Measurements from ENCODE around the gene RPF1. TPM values are rescaled to one million over a fixed set of nuclear protein-coding genes. Genes with fewer than 3 reads are reported as not detected.
"Not testable (repeated sequence)": the region's sequence is repeated elsewhere in the genome, so short reads cannot be mapped to it uniquely, and the experiment has no call there.

Gene RPF1
- total and polyA plus RNA-seq, 7 experiments from 2014 or later = 35.5 to 62.7 (median 44.3) TPM

GRCh38 chr1:84506002-84506728, 27.1 kb downstream of the RPF1 start, which contains the start of the genes GNG5 and SPATA1:
Gene GNG5, minus strand, starts transcription at chr1:84506581. Its CDS starts 490 bp downstream, at chr1:84506091.
Gene SPATA1, plus strand, starts transcription at chr1:84506386. Its CDS starts 9,974 bp downstream, at chr1:84516360.
- H3K9me3 ChIP-seq (ENCODE audit: control insufficient read depth in 2 of 3, low read length in 3 of 3) = no peaks in the 10 kb centered on the region
- peak within 1 kb of the TSS; percentile 76 for H3K27ac ChIP-seq (ENCODE audit: low read depth, low read length)
- peak within 1 kb of the TSS; percentile 94 to 100 (median 98) for H3K4me3 Mint-ChIP-seq
- ChIA-PET CTCF (interaction anchor here (0.6 to 1.1 kb wide), 8 partner anchors 26 to 1393 kb away, joined by 3 to 4 read pairs (median 4); partner anchors contain the start of genes CTBS and PRKACB), POLR2A (interaction anchor here (0.7 to 5.6 kb wide), 13 partner anchors 9 to 439 kb away, joined by 3 to 60 read pairs (median 4); partner anchors contain the start of genes CTBS, PRKACB and RPF1)
- H3K4me1 Mint-ChIP-seq = peaks cover 18 to 54% (median 50%) of the 10 kb centered on the region in 7 donors
- H3K27me3 Mint-ChIP-seq = peaks cover 0 to 2% (median 0%) of the 10 kb centered on the region in 5 donors
- DNase-seq (peak; percentile 94 to 98 (median 96)), ATAC-seq (peak; percentile 95)
- no peaks in the 10 kb centered on the region for H3K36me3 ChIP-seq (ENCODE audit: control insufficient read depth in 2 of 3, insufficient read depth in 3 of 3, low read length in 3 of 3)
- intact Hi-C loops (cut with micrococcal nuclease) = loop anchor here (1.0 to 10.0 kb wide), 22 partner anchors 15 to 771 kb away; partner anchors contain the start of genes BCL10 (in 2 of the 2), CTBS (in 2 of the 2), PRKACB (in 2 of the 2) and RPF1 (in 2 of the 2)
- no peaks in the 10 kb centered on the region for H3K27me3 ChIP-seq (ENCODE audit: control insufficient read depth in 2 of 2, insufficient read depth in 2 of 2, low read length in 2 of 2)
- peaks cover 3 to 26% (median 9%) of the 10 kb centered on the region in 5 donors for H3K36me3 Mint-ChIP-seq
- H3K4me3 ChIP-seq (ENCODE audit: low read length) = peak within 1 kb of the TSS; percentile 94
- H3K9me3 Mint-ChIP-seq = peaks cover 0 to 18% (median 0%) of the 10 kb centered on the region in 11 donors
- H3K4me1 ChIP-seq (ENCODE audit: control insufficient read depth in 2 of 2, insufficient read depth in 2 of 2, low read length in 2 of 2) = peaks cover 15 to 27% of the 10 kb centered on the region in 2 donors
- H3K27ac Mint-ChIP-seq = peak within 1 kb of the TSS; percentile 93 to 99 (median 96)

DNA sequence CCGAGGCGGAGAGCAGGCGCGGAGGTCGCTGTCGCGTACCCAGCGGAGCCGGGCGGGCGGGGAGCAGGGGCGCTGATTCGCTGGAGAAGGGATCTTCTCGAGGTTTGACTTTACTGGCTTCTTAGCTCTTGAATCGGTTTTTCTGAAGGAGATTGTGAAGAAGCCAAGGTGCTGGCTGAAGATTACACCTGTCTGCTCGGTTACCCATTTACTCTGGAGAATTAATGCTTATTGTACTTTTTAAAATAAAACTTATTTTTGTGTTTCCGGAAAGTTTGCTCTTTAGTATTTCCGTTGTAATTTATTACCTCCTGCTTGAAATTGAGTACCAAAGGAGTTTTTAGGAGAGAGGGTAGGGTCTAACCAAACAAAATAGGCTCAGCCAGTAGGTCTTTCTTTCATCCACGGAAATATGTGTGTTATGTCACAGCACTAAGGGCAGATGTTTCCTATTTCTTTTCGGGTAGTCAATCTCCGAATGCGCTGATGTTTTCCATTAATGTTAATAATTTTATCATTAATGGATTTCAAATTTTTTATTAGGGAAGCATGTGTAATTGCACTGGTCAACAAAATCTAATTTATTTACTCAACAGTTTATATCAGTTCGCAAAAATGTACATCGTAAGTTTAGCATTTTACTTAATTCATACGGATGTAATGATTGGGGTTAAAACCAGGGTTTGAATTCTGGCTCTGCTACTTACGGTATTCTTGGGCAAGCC, 27.8 kb downstream of the RPF1 start:
- peak overlapping the region; percentile 76 for H3K27ac ChIP-seq (ENCODE audit: low read depth, low read length)
- H3K4me1 Mint-ChIP-seq = peaks cover 12 to 46% (median 43%) of the 10 kb centered on the region in 7 donors
- H3K27me3 Mint-ChIP-seq = peaks cover 0 to 2% (median 0%) of the 10 kb centered on the region in 5 donors
- intact Hi-C loops (cut with micrococcal nuclease) = loop anchor here (1.0 to 10.0 kb wide), 22 partner anchors 14 to 770 kb away; partner anchors contain the start of genes BCL10 (in 2 of the 2), CTBS (in 2 of the 2), PRKACB (in 2 of the 2) and RPF1 (in 2 of the 2)
- ATAC-seq (no peak), DNase-seq (peak in 2 of 9 donors; percentile 49 to 54)
- H3K27me3 ChIP-seq (ENCODE audit: control insufficient read depth in 2 of 2, insufficient read depth in 2 of 2, low read length in 2 of 2) = no peaks in the 10 kb centered on the region
- H3K36me3 Mint-ChIP-seq = peaks cover 3 to 22% (median 6%) of the 10 kb centered on the region in 5 donors
- ChIA-PET POLR2A (interaction anchor here (0.7 to 5.6 kb wide), 12 partner anchors 8 to 438 kb away, joined by 3 to 60 read pairs (median 4); partner anchors contain the start of genes CTBS, PRKACB and RPF1), CTCF (interaction anchor here (0.9 to 1.1 kb wide), 3 partner anchors 75 to 362 kb away, joined by 3 to 4 read pairs (median 3); partner anchors contain the start of gene PRKACB)
- H3K4me3 ChIP-seq (ENCODE audit: low read length) = peak overlapping the region; percentile 94
- H3K4me3 Mint-ChIP-seq = peak overlapping the region; percentile 93 to 100 (median 98)
- no peaks in the 10 kb centered on the region for H3K36me3 ChIP-seq (ENCODE audit: control insufficient read depth in 2 of 3, insufficient read depth in 3 of 3, low read length in 3 of 3)
- H3K9me3 ChIP-seq (ENCODE audit: control insufficient read depth in 2 of 3, low read length in 3 of 3) = no peaks in the 10 kb centered on the region
- H3K9me3 Mint-ChIP-seq = peaks cover 0 to 19% (median 0%) of the 10 kb centered on the region in 11 donors
- H3K4me1 ChIP-seq (ENCODE audit: control insufficient read depth in 2 of 2, insufficient read depth in 2 of 2, low read length in 2 of 2) = peaks cover 11 to 27% of the 10 kb centered on the region in 2 donors
- peak overlapping the region; percentile 93 to 99 (median 96) for H3K27ac Mint-ChIP-seq

- H3K9me3 ChIP-seq (ENCODE audit: control insufficient read depth in 2 of 3, low read length in 3 of 3); H3K27me3 ChIP-seq (ENCODE audit: control insufficient read depth in 2 of 2, insufficient read depth in 2 of 2, low read length in 2 of 2); H3K4me3 ChIP-seq (ENCODE audit: low read length); CTCF ChIA-PET; H3K27ac Mint-ChIP-seq; ATAC-seq; H3K27me3 Mint-ChIP-seq; DNase-seq; H3K27ac ChIP-seq (ENCODE audit: low read depth, low read length); H3K36me3 ChIP-seq (ENCODE audit: control insufficient read depth in 2 of 3, insufficient read depth in 3 of 3, low read length in 3 of 3): not testable (repeated sequence)
- POLR2A ChIA-PET = interaction anchor here (2.6 to 5.6 kb wide), 2 partner anchors 28 to 66 kb away, joined by 32 to 60 read pairs; partner anchors contain the start of genes CTBS and RPF1
- peaks cover 0 to 22% (median 0%) of the 10 kb centered on the region in 11 donors for H3K9me3 Mint-ChIP-seq
- peak overlapping the region in 2 of 10 donors; percentile 16 to 55 for H3K4me3 Mint-ChIP-seq
- H3K4me1 Mint-ChIP-seq = peaks cover 12 to 42% (median 35%) of the 10 kb centered on the region in 7 donors
- peaks cover 3 to 22% (median 6%) of the 10 kb centered on the region in 5 donors for H3K36me3 Mint-ChIP-seq
- intact Hi-C loops (cut with micrococcal nuclease) = loop anchor here (2.0 to 10.0 kb wide), 12 partner anchors 13 to 769 kb away; partner anchors contain the start of genes BCL10 (in 2 of the 2), C1orf52 (in 1 of the 2), MCOLN3 (in 1 of the 2) and PRKACB (in 1 of the 2)
- H3K4me1 ChIP-seq (ENCODE audit: control insufficient read depth in 2 of 2, insufficient read depth in 2 of 2, low read length in 2 of 2) = peaks cover 11 to 26% of the 10 kb centered on the region in 2 donors
Measured at GRCh38 chr1:84507887-84508286, 28.8 kb downstream of the RPF1 start.

GRCh38 chr1:84508510-84508909, 29.4 kb downstream of the RPF1 start:
- Histone ChIP-seq H3K27ac (ENCODE audit: low read depth, low read length) (no peak overlapping the region), H3K36me3 (ENCODE audit: control insufficient read depth in 2 of 3, insufficient read depth in 3 of 3, low read length in 3 of 3) (no peaks in the 10 kb centered on the region), H3K4me1 (ENCODE audit: control insufficient read depth in 2 of 2, insufficient read depth in 2 of 2, low read length in 2 of 2) (peaks cover 11 to 20% of the 10 kb centered on the region in 2 donors), H3K27me3 (ENCODE audit: control insufficient read depth in 2 of 2, insufficient read depth in 2 of 2, low read length in 2 of 2) (no peaks in the 10 kb centered on the region), H3K9me3 (ENCODE audit: control insufficient read depth in 2 of 3, low read length in 3 of 3) (no peaks in the 10 kb centered on the region), H3K4me3 (ENCODE audit: low read length) (no peak overlapping the region)
- DNase-seq (no peak), ATAC-seq (no peak)
- peak overlapping the region in 3 of 9 donors; percentile 12 to 49 (median 33) for H3K27ac Mint-ChIP-seq
- H3K27me3 Mint-ChIP-seq = peaks cover 0 to 2% (median 0%) of the 10 kb centered on the region in 5 donors
- POLR2A ChIA-PET = no interaction called here
- H3K36me3 Mint-ChIP-seq = peaks cover 3 to 22% (median 7%) of the 10 kb centered on the region in 5 donors
- CTCF ChIA-PET = interaction anchor here (0.6 kb wide), 1 partner anchor 768 kb away, joined by 3 read pairs; no protein-coding TSS in a partner anchor
- peak overlapping the region in 5 of 10 donors; percentile 4 to 61 (median 55) for H3K4me3 Mint-ChIP-seq
- intact Hi-C loops (cut with micrococcal nuclease) = loop anchor here in 1 of 2 donors (5.0 to 10.0 kb wide), 6 partner anchors 34 to 766 kb away; partner anchors contain the start of genes BCL10, MCOLN3 and SYDE2
- peaks cover 12 to 36% (median 28%) of the 10 kb centered on the region in 7 donors for H3K4me1 Mint-ChIP-seq
- H3K9me3 Mint-ChIP-seq = peaks cover 0 to 22% (median 0%) of the 10 kb centered on the region in 11 donors

GRCh38 chr1:84509029-84509428, 30.0 kb downstream of the RPF1 start:
- no peak overlapping the region for H3K4me3 Mint-ChIP-seq
- H3K4me1 Mint-ChIP-seq = peaks cover 11 to 31% (median 23%) of the 10 kb centered on the region in 7 donors
- no peaks in the 10 kb centered on the region for H3K27me3 ChIP-seq (ENCODE audit: control insufficient read depth in 2 of 2, insufficient read depth in 2 of 2, low read length in 2 of 2)
- H3K27ac Mint-ChIP-seq = peak overlapping the region in 1 of 9 donors; percentile 12
- ChIA-PET CTCF (interaction anchor here (0.6 kb wide), 1 partner anchor 768 kb away, joined by 3 read pairs; no protein-coding TSS in a partner anchor), POLR2A (interaction anchor here (0.7 kb wide), 1 partner anchor 735 kb away, joined by 3 read pairs; no protein-coding TSS in a partner anchor)
- H3K9me3 Mint-ChIP-seq = peaks cover 0 to 22% (median 0%) of the 10 kb centered on the region in 11 donors
- no peak for ATAC-seq
- peaks cover 0 to 2% (median 0%) of the 10 kb centered on the region in 5 donors for H3K27me3 Mint-ChIP-seq
- H3K4me3 ChIP-seq (ENCODE audit: low read length) = no peak overlapping the region
- no peaks in the 10 kb centered on the region for H3K36me3 ChIP-seq (ENCODE audit: control insufficient read depth in 2 of 3, insufficient read depth in 3 of 3, low read length in 3 of 3)
- peaks cover 3 to 22% (median 7%) of the 10 kb centered on the region in 5 donors for H3K36me3 Mint-ChIP-seq
- H3K9me3 ChIP-seq (ENCODE audit: control insufficient read depth in 2 of 3, low read length in 3 of 3) = no peaks in the 10 kb centered on the region
- no peak for DNase-seq
- peaks cover 7 to 15% of the 10 kb centered on the region in 2 donors for H3K4me1 ChIP-seq (ENCODE audit: control insufficient read depth in 2 of 2, insufficient read depth in 2 of 2, low read length in 2 of 2)
- intact Hi-C loops (cut with micrococcal nuclease) = loop anchor here in 1 of 2 donors (5.0 to 10.0 kb wide), 6 partner anchors 33 to 766 kb away; partner anchors contain the start of genes BCL10, MCOLN3 and SYDE2
- no peak overlapping the region for H3K27ac ChIP-seq (ENCODE audit: low read depth, low read length)
